Non-pigmented ciliary epithelial cell (primary cell): ENCODE results near the gene ZCCHC8.

ENCODE experiments used
- DNase-seq: peaks from one replicate; pipeline ENCODE4 v3.0.0-alpha.2; 2010; ENCODE audit warnings: low read depth

The ZCCHC8 gene

DNA sequence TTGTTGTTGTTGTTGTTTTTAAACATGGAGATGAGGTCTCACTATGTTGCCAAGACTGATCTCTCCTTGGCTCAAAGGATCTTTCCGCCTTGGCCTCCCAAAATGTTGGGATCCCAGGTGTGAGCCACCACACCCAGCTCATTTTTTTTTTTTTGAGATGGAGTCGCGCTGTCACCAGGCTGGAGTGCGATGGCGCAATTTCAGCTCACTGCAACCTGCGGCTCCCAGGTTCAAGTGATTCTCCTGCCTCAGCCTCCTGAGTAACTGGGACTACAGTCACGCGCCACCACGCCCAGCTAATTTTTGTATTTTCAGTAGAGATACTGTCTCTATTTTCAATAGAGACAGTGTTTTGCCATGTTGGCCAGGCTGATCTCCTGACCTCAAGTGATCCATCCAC lies 73.3 kb downstream of the ZCCHC8 start:
- no peak for DNase-seq

DNA sequence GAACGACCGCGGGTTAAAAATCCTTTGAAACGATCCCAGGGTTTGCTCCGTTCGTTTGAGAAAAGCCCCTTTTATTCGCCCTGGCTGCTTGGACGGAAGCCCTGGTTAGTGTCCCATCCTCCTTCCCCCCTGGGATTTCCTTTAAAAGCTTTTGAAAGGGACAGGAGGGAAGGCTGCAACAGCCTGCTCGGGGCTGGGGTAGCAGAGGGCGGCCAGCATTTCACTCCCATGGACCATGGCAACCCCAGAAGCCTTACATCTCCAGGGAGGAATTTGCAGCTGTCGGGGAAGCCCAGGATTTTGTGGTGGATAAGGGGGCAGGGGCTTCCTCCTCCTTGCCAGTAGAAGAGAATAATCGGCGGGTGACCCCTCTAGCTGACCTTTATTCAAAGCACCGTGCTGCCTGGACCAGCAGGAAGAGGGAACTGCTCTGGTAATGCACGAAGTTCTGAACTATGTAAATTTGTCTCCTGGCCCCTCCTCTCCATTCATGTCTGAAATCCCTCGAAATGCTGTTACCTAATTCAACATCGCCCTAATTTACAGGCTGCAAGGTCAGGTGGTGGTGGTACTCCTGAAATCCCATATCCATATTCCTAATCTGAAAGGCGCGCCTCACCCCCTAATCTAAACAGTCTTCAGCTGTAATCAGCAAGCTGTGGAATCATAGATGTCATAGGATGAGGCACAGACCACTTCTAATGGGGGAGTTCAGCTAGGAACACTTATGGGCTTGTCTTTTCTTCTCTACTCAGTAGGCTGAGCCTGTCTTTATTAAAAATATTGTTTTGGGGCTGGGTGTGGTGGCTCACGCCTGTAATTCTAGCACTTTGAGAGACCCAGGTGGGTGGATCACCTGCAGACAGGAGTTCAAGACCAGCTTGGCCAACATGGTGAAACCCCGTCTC lies 77.2 kb downstream of the ZCCHC8 start:
- no peak for DNase-seq

GRCh38 chr12:122422730-122423257 lies 77.9 kb downstream of the ZCCHC8 start:
- DNase-seq, result no peak

DNA sequence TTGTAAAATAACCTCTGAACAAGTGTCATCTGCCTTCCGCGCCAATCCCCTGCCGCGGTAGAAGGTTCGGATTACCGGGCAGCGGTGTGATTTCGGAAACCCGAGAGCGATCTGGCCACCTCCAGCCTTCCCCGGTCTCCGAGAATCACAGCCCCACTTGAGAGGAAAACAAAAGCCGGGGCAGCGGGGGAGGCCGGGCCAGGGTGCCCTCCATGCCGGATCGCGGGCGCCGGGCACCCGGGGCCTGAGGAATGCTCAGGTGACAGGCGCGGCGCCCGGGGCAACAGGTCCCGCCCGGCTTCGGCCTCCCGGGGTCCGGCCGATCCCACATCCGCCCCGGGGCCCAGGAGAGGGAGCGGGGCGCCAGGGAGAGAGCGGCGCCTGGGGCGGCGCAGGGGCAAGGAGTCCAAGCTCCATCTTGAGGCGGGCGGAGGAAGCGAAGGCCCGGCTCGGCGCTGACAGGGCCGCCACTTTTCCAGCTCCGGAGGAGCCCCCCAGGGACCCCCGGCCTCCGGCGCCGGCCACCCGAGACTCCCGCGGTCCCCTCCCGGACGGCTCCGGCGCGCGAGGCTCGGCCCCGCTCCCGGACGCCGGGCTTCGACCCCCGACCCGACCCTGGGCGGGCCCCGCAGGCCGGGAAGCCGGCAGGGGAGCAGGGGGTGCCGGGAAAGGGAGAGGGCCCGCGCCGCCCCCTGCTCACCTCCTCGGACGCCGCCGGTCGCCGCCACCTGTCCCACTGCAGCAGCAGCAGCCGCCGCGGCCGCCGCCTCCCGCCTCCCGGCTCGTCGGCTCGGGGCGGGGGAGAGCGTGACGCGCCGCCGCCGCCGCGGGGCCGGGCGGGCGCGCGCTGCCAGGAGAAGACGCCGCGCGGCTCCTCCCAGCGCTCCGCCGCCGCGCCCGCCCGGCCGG lies 78.7 kb downstream of the ZCCHC8 start, which contains the start of gene CLIP1:
Gene CLIP1, minus strand, starts transcription at position 849 of the 909 bp plus-strand sequence. CDS start 42,217 bp downstream, outside the sequence.
- DNase-seq, result no peak
